ENCODE measurements around the gene SULT4A1. TPM values are rescaled to one million over a fixed set of nuclear protein-coding genes. Genes with fewer than 3 reads are reported as not detected.

Gene SULT4A1
- total and polyA plus RNA-seq, 2 of the 8 experiments (the other 6 are each of a cell fraction or from before 2014, with no cell fraction given) = 9.1 to 11.8 TPM

GRCh38 chr22:43832393-43833265 lies 29.7 kb downstream of the SULT4A1 start:
- peaks cover 12% of the 10 kb centered on the region; the same call in 1 of the 2 replicates for H3K79me1 ChIP-seq (ENCODE audit: low read depth, low read length)
- H3K23ac ChIP-seq (ENCODE audit: insufficient read length) = no peak overlapping the region
- no peaks in the 10 kb centered on the region; a peak in 4 of 8 replicates for H3K36me3 ChIP-seq (ENCODE audit: control insufficient read depth in 2 of 4, insufficient read depth in 4 of 4, low read length in 3 of 4)
- no peak overlapping the region for H2BK12ac ChIP-seq (ENCODE audit: low read depth, low read length)
- no peak for DNase-seq (ENCODE audit: low read depth in 1 of 2, low spot score in 2 of 2)
- H2AFZ ChIP-seq (ENCODE audit: low read length) = no peak overlapping the region
- H2BK20ac ChIP-seq (ENCODE audit: low read length) = no peak overlapping the region
- H3K4ac ChIP-seq (replicated peaks; ENCODE audit: insufficient read length, low read depth, low read length) = no peak overlapping the region
- H3K27me3 ChIP-seq (replicated peaks in 1 of 4; ENCODE audit: control insufficient read depth in 3 of 4, extremely low read depth in 1 of 4, insufficient read depth in 3 of 4, low read length in 3 of 4) = no peaks in the 10 kb centered on the region
- no peaks in the 10 kb centered on the region for H3K23me2 ChIP-seq (ENCODE audit: low read depth, low read length)
- peaks cover 0 to 3% (median 0%) of the 10 kb centered on the region in 4 experiments; a peak in 4 of 7 replicates for H3K4me1 ChIP-seq (replicated peaks in 1 of 4; ENCODE audit: control insufficient read depth in 3 of 4, insufficient read depth in 4 of 4, low read length in 3 of 4)
- H2BK15ac ChIP-seq (ENCODE audit: low read length) = no peak overlapping the region
- H3K56ac ChIP-seq (replicated peaks; ENCODE audit: insufficient read length, low read depth, low read length) = no peak overlapping the region
- no peak overlapping the region for H3K4me3 ChIP-seq (ENCODE audit: extremely low read depth in 1 of 4, insufficient read depth in 2 of 4, low read depth in 3 of 4, low read length in 4 of 4)
- no peak overlapping the region for H3K27ac ChIP-seq (ENCODE audit: low read depth, low read length)
- H4K20me1 ChIP-seq (replicated peaks in 1 of 2; ENCODE audit: control insufficient read depth in 1 of 2, insufficient read depth in 2 of 2, low read length in 2 of 2) = peaks cover 4 to 12% of the 10 kb centered on the region in 2 experiments
- H2BK120ac ChIP-seq (replicated peaks; ENCODE audit: low read depth, low read length) = no peak overlapping the region
- H4K5ac ChIP-seq (ENCODE audit: insufficient read length, low read depth, low read length) = no peak overlapping the region
- no peak overlapping the region for H2BK5ac ChIP-seq (ENCODE audit: low read depth, low read length)
- H3K14ac ChIP-seq (ENCODE audit: insufficient read length) = no peak overlapping the region
- POLR2A ChIA-PET (ENCODE audit: partially characterized antibody) = interaction anchor here (1.2 to 3.5 kb wide), 2 partner anchors 13 to 14 kb away, joined by 3 to 12 read pairs; no protein-coding TSS in a partner anchor
- no peak overlapping the region for H2AK5ac ChIP-seq (ENCODE audit: low read depth, low read length)
- no peak overlapping the region for H3K18ac ChIP-seq (ENCODE audit: extremely low read depth, low read length)
- no peak overlapping the region for H3K9ac ChIP-seq (replicated peaks in 1 of 4; ENCODE audit: extremely low read depth in 1 of 4, low read depth in 3 of 4, low read length in 3 of 4)
- H3K9me3 ChIP-seq (ENCODE audit: insufficient read depth in 2 of 2, low read depth in 1 of 2, low read length in 1 of 2) = no peaks in the 10 kb centered on the region
- H4K91ac ChIP-seq (replicated peaks; ENCODE audit: insufficient read length, low read length) = no peak overlapping the region
- no peak for FAIRE-seq
- WGBS, 2 experiments (ENCODE audit: extremely low coverage in 1 of 2, insufficient coverage in 1 of 2, insufficient read length in 1 of 2, insufficient replicate concordance in 2 of 2, low coverage in 1 of 2, low lambda C conversion rate in 2 of 2, missing lambda C conversion rate in 1 of 2) = 90% methylated on average over 11 of the region's 18 CpGs; no CpG with 5 or more reads in 1 of the 2 experiments
- no peak overlapping the region for H3K4me2 ChIP-seq (ENCODE audit: insufficient read depth in 1 of 2, low read depth in 2 of 2, low read length in 2 of 2)
- no peak overlapping the region for H4K8ac ChIP-seq (ENCODE audit: extremely low read depth, insufficient read depth, low read length)
- H3K79me2 ChIP-seq (ENCODE audit: control insufficient read depth in 1 of 2, insufficient read depth in 2 of 2, low read length in 2 of 2) = no peaks in the 10 kb centered on the region
- CTCF ChIA-PET (ENCODE audit: partially characterized antibody) = no interaction called here
- TF ChIP-seq GTF2F1 (IDR thresholded peaks at IDR 0.05; ENCODE audit: borderline replicate concordance, low read depth, low read length) (no peak), CEBPB (IDR thresholded peaks at IDR 0.05; ENCODE audit: low read depth, low read length) (no peak), NRF1 (IDR thresholded peaks at IDR 0.05; ENCODE audit: low read depth, low read length) (no peak), HDAC6 (IDR thresholded peaks at IDR 0.05; ENCODE audit: low read depth, low read length) (no peak), POLR2AphosphoS5 (IDR thresholded peaks at IDR 0.05; ENCODE audit: low read depth, low read length) (no peak), USF2 (IDR thresholded peaks at IDR 0.05; ENCODE audit: low read length) (no peak), ZNF274 (IDR thresholded peaks at IDR 0.05; ENCODE audit: borderline replicate concordance, extremely low read depth, low read length) (no peak)
- TF ChIP-seq, protein P1, sequence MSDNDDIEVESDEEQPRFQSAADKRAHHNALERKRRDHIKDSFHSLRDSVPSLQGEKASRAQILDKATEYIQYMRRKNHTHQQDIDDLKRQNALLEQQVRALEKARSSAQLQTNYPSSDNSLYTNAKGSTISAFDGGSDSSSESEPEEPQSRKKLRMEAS (IDR thresholded peaks at IDR 0.05) = no peak
- TF ChIP-seq, protein P2, sequence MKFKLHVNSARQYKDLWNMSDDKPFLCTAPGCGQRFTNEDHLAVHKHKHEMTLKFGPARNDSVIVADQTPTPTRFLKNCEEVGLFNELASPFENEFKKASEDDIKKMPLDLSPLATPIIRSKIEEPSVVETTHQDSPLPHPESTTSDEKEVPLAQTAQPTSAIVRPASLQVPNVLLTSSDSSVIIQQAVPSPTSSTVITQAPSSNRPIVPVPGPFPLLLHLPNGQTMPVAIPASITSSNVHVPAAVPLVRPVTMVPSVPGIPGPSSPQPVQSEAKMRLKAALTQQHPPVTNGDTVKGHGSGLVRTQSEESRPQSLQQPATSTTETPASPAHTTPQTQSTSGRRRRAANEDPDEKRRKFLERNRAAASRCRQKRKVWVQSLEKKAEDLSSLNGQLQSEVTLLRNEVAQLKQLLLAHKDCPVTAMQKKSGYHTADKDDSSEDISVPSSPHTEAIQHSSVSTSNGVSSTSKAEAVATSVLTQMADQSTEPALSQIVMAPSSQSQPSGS (IDR thresholded peaks at IDR 0.05; ENCODE audit: low read length) = no peak
